ENCODE measurements around the gene NARF.
"Not testable (repeated sequence)": the region's sequence is repeated elsewhere in the genome, so short reads cannot be mapped to it uniquely, and the experiment has no call there.

Gene NARF

DNA sequence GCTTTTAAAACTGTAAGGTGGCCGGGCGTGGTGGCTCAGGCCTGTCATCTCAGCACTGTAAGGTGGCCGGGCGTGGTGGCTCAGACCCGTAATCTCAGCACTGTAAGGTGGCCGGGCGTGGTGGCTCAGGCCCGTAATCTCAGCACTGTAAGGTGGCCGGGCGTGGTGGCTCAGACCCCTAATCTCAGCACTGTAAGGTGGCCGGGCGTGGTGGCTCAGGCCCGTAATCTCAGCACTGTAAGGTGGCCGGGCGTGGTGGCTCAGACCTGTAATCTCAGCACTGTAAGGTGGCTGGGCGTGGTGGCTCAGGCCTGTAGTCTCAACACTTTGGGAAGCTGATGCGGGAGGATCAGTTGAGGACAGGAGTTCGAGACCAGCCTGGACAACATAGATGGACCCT lies 80.5 kb downstream of the NARF start:
- not testable (repeated sequence) for DNase-seq (ENCODE audit: low spot score)
